Mononuclear cell (primary cell): ENCODE measurements around the gene NDUFB8. TPM values are rescaled to one million over a fixed set of nuclear protein-coding genes. Genes with fewer than 3 reads are reported as not detected.

Experiments used
- H3K27me3 ChIP-seq: 2 replicates; pipeline ENCODE4 v1.6.0; 2011; ENCODE audit warnings: low read length, control low read depth; ENCODE audit not compliant: insufficient read depth
- H3K4me1 ChIP-seq: 2 replicates; pipeline ENCODE4 v1.5.1; 2011; ENCODE audit warnings: mild to moderate bottlenecking, low read length, control low read depth; ENCODE audit not compliant: insufficient read depth
- H3K4me3 ChIP-seq: 2 replicates; pipeline ENCODE4 v1.5.1; 2011; ENCODE audit warnings: mild to moderate bottlenecking, low read length, moderate library complexity
- H3K9me3 ChIP-seq: 2 replicates; pipeline ENCODE4 v1.5.1; 2011; ENCODE audit warnings: low read depth, mild to moderate bottlenecking, control low read depth, low read length
- total RNA-seq: library from RNA; depleted of rRNA; stranded (reverse); fragments of >200 nt; gene quantifications from one replicate; pipeline ENCODE4 v1.2.3, GENCODE V29; 2012

NDUFB8 gene
- total RNA-seq, 1 donor = 112 TPM

DNA sequence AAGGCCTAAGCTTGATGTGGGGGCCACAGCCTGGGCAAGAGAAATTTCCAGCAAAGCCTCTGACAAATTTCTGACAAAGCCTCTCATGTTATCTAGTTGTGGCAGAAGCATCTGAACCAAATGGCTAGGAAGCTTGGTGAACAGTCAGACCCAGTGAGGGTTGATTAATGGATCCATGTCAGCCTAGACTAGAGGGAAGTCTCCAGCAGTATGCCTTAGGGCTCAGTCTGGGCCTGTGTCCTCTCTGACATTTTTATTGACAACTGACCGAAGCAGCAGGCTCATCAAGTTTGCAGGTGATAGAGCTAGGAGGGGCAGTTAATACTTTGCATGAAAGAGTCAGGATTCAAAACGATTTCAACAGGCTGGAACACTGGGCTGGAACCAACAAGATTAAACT is 31.3 kb upstream of the NDUFB8 start:
- peaks cover 16% of the 10 kb centered on the region for H3K4me1 ChIP-seq
- H3K27me3 ChIP-seq = peaks cover 21% of the 10 kb centered on the region
- H3K4me3 ChIP-seq = no peak overlapping the region
- no peaks in the 10 kb centered on the region for H3K9me3 ChIP-seq

DNA sequence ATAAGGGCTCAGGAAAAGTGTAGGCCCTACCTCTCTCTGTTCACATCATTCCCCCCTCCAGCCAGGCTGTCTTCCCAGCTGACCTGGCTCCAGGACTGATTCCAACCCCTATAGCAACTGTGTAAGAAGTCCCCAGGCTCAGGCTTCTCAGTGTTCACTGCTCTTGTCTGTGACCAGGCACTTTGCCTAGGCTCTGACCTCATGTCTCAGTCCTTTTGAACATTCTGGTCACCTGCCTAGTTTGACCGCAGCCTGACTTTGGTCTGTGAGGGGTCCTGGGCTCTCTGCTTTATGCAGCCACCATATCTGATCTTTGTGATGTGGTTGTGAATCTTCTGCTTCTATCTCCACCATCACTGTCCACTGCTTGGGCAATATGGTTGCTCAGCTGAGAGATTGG is 30.6 kb upstream of the NDUFB8 start:
- peaks cover 17% of the 10 kb centered on the region for H3K27me3 ChIP-seq
- H3K4me3 ChIP-seq = no peak overlapping the region
- H3K4me1 ChIP-seq = peaks cover 16% of the 10 kb centered on the region
- H3K9me3 ChIP-seq = no peaks in the 10 kb centered on the region

DNA sequence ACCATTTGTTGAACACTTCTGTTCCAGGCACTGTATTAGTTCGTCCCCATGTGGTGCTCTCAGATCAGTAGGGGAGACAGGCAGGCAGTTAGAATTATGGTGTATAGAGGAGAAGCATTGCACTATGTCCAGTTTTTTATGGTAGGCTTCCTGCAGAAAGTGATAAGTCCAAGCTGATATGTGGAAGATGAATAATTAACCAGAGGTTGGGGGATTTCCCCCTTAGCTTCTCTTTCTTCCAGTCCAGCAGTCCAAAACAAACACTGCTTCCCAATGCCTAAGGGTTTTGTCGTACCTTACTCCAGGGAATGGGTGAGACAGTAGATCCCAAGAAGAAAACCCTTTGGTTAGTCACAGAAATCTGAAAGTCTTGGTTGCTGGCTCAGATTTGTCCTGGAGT is 25.2 kb upstream of the NDUFB8 start:
- peaks cover 11% of the 10 kb centered on the region for H3K4me1 ChIP-seq
- H3K4me3 ChIP-seq = no peak overlapping the region
- H3K27me3 ChIP-seq = no peaks in the 10 kb centered on the region
- no peaks in the 10 kb centered on the region for H3K9me3 ChIP-seq

DNA sequence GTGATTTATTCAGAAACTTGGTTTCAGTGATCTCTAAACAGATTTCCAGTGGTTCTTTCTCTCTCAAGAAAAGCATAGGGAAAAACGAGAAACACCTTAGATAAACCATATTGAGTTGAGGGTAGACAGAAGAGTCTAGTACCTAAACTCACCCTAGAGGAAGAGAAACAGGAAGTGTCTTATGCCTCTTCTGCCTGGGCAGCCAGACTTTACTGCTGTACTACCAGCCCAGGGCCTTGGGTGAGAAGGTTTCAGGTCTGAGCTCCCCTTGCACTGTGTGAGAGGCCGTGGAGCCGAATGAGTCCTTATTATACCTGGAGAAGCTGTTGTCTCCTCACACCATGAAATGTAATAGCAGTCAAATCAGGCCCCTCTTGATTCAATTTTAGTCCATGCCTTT is 24.3 kb upstream of the NDUFB8 start:
- H3K9me3 ChIP-seq = no peaks in the 10 kb centered on the region
- no peak overlapping the region for H3K4me3 ChIP-seq
- H3K27me3 ChIP-seq = no peaks in the 10 kb centered on the region
- peaks cover 11% of the 10 kb centered on the region for H3K4me1 ChIP-seq

DNA sequence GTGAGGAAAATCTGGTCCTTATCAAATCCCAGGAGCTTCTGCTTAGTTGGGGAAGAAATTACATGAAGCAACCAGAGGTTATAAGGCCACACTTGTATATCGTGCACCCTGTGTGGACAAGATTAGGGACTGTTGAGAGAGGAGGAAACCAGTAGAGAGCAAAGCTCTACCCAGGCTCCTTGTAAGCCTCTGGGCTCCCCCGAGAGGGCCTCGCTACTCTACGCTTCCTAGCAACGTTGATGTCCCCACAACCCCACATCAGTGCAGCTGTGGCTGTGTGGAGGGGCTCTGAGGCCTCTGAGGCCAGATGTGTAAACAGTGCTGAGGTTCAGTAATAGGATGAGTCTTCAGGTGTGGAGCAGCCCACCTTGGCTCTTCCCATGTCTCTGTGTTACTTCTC is 22.1 kb upstream of the NDUFB8 start:
- no peaks in the 10 kb centered on the region for H3K27me3 ChIP-seq
- H3K4me3 ChIP-seq = no peak overlapping the region
- H3K9me3 ChIP-seq = no peaks in the 10 kb centered on the region
- peaks cover 11% of the 10 kb centered on the region for H3K4me1 ChIP-seq

DNA sequence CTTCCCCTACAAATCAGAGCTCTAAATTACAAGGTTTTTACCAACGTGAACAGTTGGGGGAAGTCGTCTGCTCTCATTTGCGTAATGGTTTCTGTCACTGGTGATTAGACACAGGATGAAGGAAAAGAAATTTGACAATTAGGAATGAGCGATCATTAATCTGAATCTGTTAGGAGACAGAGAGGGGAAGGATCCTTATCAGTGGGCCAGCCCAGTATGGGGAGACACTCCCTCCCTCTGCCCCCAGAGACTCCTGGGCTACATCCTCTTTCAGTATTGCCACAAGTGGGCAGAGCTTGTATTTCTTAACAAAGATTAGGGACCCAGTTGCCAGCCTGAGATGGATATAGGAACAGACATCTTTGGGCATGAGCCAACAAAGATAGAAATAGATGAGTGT is 21.5 kb upstream of the NDUFB8 start:
- no peaks in the 10 kb centered on the region for H3K27me3 ChIP-seq
- H3K4me1 ChIP-seq = peaks cover 11% of the 10 kb centered on the region
- no peak overlapping the region for H3K4me3 ChIP-seq
- no peaks in the 10 kb centered on the region for H3K9me3 ChIP-seq

DNA sequence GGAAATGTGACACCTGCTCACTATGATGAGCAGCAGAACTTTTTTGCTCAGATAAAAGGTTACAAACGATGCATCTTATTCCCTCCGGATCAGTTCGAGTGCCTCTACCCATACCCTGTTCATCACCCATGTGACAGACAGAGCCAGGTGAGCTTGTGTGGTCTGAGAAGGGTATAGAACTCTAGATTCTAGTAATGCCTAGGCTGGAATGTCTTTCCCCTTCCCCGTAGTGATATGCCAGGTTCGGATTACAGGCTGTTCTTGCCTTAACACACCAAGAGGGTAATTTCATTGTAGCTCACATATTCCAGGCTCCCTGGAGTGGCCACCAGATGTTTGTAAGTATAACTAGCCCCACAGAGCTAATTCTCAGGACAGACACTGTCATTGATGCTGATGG is 15.3 kb upstream of the NDUFB8 start:
- Histone ChIP-seq H3K27me3 (no peaks in the 10 kb centered on the region), H3K9me3 (no peaks in the 10 kb centered on the region), H3K4me3 (no peak overlapping the region), H3K4me1 (no peaks in the 10 kb centered on the region)

DNA sequence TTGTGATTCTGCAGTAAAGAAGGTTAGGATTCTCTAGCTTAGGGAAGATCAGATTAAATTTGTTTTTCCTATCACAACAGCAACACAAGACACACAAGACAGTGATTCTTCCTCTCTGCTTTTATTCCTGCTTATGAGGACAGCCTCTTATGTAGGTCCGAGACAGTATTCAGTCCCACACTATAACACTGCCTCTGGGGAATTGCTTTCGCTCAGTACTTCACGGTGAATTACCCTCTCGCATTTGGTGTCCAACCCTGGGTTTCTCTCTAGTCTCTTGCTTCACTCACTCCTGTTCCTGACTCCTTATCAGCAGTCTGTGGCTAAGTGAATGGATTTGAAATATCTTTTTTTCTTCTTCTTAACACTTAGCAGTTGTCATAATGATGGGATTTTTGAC is 7.8 kb upstream of the NDUFB8 start:
- Histone ChIP-seq H3K27me3 (no peaks in the 10 kb centered on the region), H3K4me1 (peaks cover 24% of the 10 kb centered on the region), H3K4me3 (no peak overlapping the region), H3K9me3 (no peaks in the 10 kb centered on the region)

DNA sequence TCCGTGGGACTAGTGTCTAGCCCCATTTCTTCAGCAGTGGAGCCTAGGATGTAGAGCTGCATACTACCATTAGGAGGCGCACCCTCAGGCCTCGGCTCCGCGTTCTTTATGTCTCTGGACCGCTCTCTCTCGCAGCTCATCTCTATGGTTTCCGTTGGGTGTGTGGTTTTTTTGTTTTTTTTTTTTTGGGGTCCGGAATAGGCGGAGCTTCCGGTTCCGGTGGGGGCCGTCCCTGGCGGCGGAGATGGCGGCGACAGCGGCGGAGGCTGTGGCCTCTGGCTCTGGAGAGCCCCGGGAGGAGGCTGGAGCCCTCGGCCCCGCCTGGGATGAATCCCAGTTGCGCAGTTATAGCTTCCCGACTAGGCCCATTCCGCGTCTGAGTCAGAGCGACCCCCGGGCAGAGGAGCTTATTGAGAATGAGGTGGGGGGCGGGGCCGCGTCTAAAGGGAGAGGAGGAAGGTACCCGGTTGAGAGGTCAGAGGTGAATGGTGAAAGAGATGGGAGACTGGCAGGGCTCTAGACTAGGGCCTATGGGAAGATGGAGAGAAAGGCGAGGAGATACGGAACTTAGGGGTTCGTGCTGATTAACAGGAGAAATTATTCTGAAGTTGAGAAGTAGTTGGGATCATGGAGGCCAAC is 6.2 kb upstream of the NDUFB8 start, which contains the start of gene HIF1AN:
HIF1AN (plus strand) TSS at position 229 of the 639 bp plus-strand sequence; CDS start at position 245, 16 bp downstream.
- H3K9me3 ChIP-seq = no peaks in the 10 kb centered on the region
- peak within 1 kb of the TSS; percentile 84 for H3K4me3 ChIP-seq
- H3K4me1 ChIP-seq = peaks cover 24% of the 10 kb centered on the region
- H3K27me3 ChIP-seq = no peaks in the 10 kb centered on the region

DNA sequence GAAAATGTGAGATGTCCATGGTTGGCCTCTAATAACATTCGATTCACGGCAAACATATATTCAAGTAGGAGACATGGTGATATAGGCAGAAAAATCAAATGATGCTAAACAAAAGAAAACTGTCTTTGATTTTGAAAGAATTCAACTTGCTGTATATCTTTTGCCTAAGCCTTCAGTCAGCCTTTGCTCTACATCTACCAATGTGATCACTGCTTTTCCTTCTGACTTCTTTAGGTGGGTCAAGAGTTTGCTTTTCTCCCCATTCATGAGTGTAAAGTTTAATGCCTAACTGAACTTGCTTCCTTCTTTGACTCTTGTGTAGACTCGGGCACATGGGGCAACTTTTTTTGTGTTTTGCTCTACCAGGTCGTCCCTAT is 5.7 kb upstream of the NDUFB8 start:
- H3K4me3 ChIP-seq = peak overlapping the region; percentile 84
- no peaks in the 10 kb centered on the region for H3K27me3 ChIP-seq
- no peaks in the 10 kb centered on the region for H3K9me3 ChIP-seq
- peaks cover 25% of the 10 kb centered on the region for H3K4me1 ChIP-seq

DNA sequence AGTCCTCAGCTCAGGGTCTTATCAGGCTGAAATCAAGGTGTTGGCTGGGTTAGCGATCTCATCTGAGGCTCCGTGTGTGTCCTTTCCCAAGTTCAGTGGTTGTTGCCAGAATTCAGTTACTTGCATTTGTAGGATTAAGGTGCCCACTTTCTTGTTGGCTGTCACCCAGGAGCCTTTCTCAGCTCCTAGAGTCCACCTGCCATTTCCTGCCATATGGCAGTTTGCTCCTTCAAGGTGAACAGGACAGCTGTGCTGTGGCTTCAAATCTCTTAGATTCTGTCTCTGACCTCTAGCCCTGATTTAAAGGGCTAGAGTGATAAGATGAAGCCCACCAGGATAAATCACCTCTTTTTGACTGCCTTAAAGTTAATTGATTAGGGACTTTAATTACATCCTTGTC is 5.1 kb upstream of the NDUFB8 start:
- Histone ChIP-seq H3K4me1 (peaks cover 30% of the 10 kb centered on the region), H3K9me3 (no peaks in the 10 kb centered on the region), H3K27me3 (no peaks in the 10 kb centered on the region), H3K4me3 (no peak overlapping the region)

DNA sequence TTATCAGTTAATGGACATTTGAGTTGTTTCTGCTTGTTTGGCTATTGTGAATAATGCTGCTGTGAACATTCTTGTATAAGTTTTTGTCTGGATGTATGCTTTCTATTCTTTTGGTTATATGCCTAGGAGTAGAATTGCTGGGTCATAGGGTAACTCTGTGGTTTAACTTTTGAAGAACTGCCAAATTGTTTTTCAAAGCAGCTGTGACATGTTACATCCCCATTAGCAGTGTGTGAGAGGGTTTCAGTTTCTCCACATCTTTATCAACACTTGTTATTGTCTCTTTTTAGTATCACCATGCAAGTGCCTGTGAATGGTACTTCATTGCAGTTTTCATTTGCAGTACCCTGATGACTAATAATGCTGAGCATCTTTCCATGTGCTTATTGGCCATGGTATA is 2.1 kb upstream of the NDUFB8 start:
- H3K27me3 ChIP-seq = no peaks in the 10 kb centered on the region
- H3K9me3 ChIP-seq = no peaks in the 10 kb centered on the region
- peaks cover 42% of the 10 kb centered on the region for H3K4me1 ChIP-seq
- H3K4me3 ChIP-seq = no peak overlapping the region

DNA sequence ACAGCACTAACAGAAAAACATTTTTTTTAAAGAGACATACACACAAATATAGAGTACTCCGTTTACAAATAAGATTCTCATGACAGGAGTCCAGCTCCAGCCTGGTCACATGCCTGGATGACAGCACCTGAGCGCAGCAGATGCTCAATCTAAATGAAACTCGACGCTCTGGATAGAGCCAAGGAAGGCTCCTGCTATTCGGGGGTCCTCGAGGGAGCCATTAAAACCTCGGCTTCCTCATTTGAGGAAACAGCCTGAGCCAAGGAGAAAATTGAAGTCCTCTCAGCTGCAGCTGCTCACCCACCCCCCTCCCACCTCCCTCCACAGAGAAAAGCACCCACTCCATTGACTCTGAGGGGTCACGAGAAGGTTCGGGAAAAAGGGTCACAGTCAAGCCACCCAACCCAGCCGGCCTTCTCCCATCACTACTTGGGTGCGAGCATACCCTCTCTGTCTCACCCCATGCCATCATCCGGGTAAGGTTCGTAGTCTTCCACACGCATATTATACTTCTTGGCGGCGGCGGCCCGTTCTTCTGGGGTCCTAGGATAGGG is 673 bp downstream of the NDUFB8 start:
- peak overlapping the region; percentile 85 for H3K4me3 ChIP-seq
- peaks cover 27% of the 10 kb centered on the region for H3K4me1 ChIP-seq

DNA sequence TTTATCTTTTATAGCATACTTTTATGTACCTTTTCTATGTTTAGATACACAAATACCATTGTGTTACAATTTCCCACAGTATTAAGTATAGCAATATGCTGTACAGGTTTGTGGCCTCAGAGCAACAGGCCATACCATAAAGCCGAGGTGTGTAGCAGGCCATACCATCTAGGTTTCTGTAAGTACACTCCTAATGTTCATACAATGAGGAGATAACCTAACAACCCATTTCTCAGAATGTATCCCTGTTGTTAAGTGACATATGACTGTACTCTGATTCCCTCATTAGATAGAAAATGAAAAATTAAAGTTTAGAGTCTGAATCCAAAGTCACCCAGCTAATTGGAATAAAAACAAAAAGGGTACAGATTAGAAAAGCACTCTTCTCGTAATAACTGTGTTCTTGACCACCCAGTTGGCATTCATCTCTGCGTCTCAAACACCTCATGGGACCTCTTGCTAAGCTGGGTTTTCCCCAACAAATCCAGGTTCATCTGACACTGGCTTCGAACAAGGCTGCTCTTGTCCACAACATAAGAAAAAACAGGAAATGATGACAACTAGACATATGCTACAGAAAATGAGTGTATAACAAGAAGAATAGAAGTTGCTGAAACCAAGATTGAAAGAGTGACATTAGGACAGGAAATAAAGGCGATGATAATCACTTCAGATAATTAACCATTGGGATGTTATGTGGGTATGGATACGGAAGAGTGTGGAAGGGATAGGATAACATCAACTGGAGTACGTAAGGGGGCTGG is 1.4 kb downstream of the NDUFB8 start:
- H3K4me1 ChIP-seq = peaks cover 27% of the 10 kb centered on the region
- no peaks in the 10 kb centered on the region for H3K27me3 ChIP-seq
- no peaks in the 10 kb centered on the region for H3K9me3 ChIP-seq
- peak overlapping the region; percentile 85 for H3K4me3 ChIP-seq

More for the DNA sequence above, 673 bp downstream of the NDUFB8 start:
- Histone ChIP-seq H3K27me3 (no peaks in the 10 kb centered on the region), H3K9me3 (no peaks in the 10 kb centered on the region)

DNA sequence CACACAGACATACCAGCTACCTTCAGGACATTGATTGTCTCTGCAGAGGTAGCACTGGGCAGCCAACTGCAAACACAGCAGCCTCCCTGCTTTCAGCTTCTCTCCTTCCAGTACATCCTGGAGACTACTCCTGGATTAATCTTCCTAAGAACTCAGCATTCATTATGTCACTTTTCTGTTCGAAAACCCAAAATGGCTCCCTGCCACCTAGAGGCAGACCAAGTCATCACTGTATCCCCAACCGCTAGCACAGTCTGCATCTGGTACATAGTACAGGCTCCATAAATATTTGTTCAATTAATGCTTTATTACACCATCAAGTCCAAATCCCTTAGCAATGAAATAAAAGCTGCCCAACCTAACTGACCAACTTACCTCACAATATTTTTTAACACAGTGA is 5.0 kb downstream of the NDUFB8 start:
- Histone ChIP-seq H3K4me1 (peaks cover 22% of the 10 kb centered on the region), H3K4me3 (no peak overlapping the region), H3K9me3 (no peaks in the 10 kb centered on the region), H3K27me3 (peaks cover 5% of the 10 kb centered on the region)
